HG02981 (cell line): ENCODE results near the gene PTPRK.

Experiments
- ATAC-seq: cut with Tn5 transposase; IDR thresholded peaks from one replicate; pipeline ENCODE4 v1.9.1; 2021; ENCODE audit warnings: mild to moderate bottlenecking, moderate library complexity; ENCODE audit not compliant: unreplicated experiment

The PTPRK gene

GRCh38 chr6:128516514-128516898 lies 3.9 kb downstream of the PTPRK start:
- ATAC-seq: no peak

- no peak for ATAC-seq
Measured at GRCh38 chr6:128515550-128516513, 4.6 kb downstream of the PTPRK start.

- ATAC-seq: no peak
Measured at GRCh38 chr6:128513878-128514277, 6.5 kb downstream of the PTPRK start.

- ATAC-seq: no peak
Measured at GRCh38 chr6:128512296-128512695, 8.1 kb downstream of the PTPRK start.

- peak; percentile 73 for ATAC-seq
Measured at GRCh38 chr6:128511506-128511905, 8.9 kb downstream of the PTPRK start.

GRCh38 chr6:128509709-128510108 lies 10.7 kb downstream of the PTPRK start:
- ATAC-seq: peak; percentile 29

GRCh38 chr6:128508588-128509296 lies 11.7 kb downstream of the PTPRK start:
- ATAC-seq: no peak

GRCh38 chr6:128507337-128508310 lies 12.8 kb downstream of the PTPRK start:
- no peak for ATAC-seq

GRCh38 chr6:128505603-128506002 lies 14.8 kb downstream of the PTPRK start:
- no peak for ATAC-seq

GRCh38 chr6:128504003-128504654 lies 16.3 kb downstream of the PTPRK start:
- no peak for ATAC-seq

- no peak for ATAC-seq
Measured at GRCh38 chr6:128500749-128501600, 19.4 kb downstream of the PTPRK start.

GRCh38 chr6:128500014-128500413 lies 20.4 kb downstream of the PTPRK start:
- no peak for ATAC-seq

GRCh38 chr6:128499079-128499731 lies 21.2 kb downstream of the PTPRK start:
- ATAC-seq: no peak

- no peak for ATAC-seq
Measured at GRCh38 chr6:128498234-128498633, 22.2 kb downstream of the PTPRK start.

GRCh38 chr6:128495536-128496333 lies 24.7 kb downstream of the PTPRK start:
- no peak for ATAC-seq

- no peak for ATAC-seq
Measured at GRCh38 chr6:128494440-128494839, 26.0 kb downstream of the PTPRK start.

- peak; percentile 82 for ATAC-seq
Measured at GRCh38 chr6:128493877-128494276, 26.5 kb downstream of the PTPRK start.

GRCh38 chr6:128492386-128492785 lies 28.0 kb downstream of the PTPRK start:
- no peak for ATAC-seq
